ENCODE results near the gene PRRG4.
A peak's percentile ranks its signal among the peaks of the same experiment; 100 is the strongest.
"Not testable (repeated sequence)": the region's sequence is repeated elsewhere in the genome, so short reads cannot be mapped to it uniquely, and the experiment has no call there.

Gene PRRG4

GRCh38 chr11:32884770-32885384 lies 55.1 kb downstream of the PRRG4 start:
- no peak for DNase-seq (ENCODE audit: low spot score)
- TF ChIP-seq, protein P1, sequence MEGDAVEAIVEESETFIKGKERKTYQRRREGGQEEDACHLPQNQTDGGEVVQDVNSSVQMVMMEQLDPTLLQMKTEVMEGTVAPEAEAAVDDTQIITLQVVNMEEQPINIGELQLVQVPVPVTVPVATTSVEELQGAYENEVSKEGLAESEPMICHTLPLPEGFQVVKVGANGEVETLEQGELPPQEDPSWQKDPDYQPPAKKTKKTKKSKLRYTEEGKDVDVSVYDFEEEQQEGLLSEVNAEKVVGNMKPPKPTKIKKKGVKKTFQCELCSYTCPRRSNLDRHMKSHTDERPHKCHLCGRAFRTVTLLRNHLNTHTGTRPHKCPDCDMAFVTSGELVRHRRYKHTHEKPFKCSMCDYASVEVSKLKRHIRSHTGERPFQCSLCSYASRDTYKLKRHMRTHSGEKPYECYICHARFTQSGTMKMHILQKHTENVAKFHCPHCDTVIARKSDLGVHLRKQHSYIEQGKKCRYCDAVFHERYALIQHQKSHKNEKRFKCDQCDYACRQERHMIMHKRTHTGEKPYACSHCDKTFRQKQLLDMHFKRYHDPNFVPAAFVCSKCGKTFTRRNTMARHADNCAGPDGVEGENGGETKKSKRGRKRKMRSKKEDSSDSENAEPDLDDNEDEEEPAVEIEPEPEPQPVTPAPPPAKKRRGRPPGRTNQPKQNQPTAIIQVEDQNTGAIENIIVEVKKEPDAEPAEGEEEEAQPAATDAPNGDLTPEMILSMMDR (IDR thresholded peaks at IDR 0.05; ENCODE audit: extremely low read depth, missing control alignments) = peak; percentile 25

DNA sequence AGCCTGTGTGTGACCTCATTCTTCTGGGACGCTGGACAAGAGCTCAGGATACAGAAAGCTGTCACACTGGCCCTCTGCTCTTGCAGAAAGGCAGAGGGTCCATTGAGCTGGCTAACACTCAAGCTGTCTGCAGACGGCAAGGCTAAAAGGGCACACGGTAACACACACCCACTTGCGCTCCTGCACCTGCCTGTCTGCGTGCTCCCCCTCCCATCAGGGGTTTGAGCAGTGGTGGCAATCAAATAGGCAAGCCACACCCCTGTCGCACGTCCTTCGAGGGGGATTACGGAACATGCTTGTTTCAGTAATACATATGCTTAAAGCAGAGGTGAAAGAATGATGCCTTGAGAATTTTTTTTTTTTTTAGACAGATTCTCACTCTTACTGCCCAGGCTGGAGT lies 55.8 kb downstream of the PRRG4 start:
- DNase-seq (ENCODE audit: low spot score) = no peak
- TF ChIP-seq, protein P1 (IDR thresholded peaks at IDR 0.05; ENCODE audit: extremely low read depth, missing control alignments) = no peak

DNA sequence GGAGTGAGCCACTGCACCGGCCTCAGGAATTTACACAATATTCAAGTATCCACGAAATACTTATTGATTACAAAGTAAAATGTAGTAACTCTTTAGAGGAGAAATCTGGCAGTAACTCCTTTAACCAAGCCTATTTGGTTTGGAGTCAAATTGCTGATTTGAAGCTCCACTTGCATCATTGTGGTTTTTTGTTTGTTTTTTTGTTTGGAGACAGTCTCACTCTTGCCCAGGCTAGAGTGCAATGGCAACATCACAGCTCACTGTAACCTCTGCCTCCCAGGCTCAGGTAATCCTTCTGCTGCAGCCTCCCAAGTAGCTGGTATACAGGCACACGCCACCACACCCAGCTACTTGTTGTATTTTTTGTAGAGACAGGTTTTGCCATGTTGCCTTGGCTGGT lies 56.5 kb downstream of the PRRG4 start:
- TF ChIP-seq, protein P1 (IDR thresholded peaks at IDR 0.05; ENCODE audit: extremely low read depth, missing control alignments) = no peak
- no peak for DNase-seq (ENCODE audit: low spot score)

DNA sequence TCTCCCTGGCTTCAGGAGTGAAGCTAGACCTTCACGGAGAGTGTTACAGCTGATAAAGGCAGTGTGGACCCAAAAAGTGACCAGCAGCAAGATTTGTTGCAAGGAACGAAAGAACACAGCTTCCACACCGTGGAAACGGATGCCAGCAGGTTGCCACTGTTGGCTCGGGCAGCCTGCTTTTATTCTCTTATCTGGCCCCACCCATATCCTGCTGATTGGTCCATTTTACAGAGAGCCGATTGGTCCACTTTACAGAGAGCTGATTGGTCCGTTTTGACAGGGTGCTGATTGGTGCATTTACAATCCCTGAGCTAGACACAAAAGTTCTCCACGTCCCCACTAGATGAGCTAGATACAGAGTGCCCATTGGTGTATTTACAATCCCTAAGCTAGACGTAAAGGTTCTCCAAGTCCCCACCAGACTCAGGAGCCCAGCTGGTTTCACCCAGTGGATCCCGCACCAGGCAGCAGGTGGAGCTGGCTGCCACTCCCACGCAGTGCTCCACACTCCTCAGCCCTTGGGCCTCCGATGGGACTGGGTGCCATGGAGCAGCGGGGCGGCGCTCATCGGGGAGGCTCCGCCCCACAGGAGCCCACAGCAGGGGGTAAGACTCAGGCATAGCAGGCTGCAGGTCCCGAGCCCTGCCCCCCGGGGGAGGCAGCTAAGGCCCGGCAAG lies 58.1 kb downstream of the PRRG4 start:
- DNase-seq (ENCODE audit: low spot score) = not testable (repeated sequence)

DNA sequence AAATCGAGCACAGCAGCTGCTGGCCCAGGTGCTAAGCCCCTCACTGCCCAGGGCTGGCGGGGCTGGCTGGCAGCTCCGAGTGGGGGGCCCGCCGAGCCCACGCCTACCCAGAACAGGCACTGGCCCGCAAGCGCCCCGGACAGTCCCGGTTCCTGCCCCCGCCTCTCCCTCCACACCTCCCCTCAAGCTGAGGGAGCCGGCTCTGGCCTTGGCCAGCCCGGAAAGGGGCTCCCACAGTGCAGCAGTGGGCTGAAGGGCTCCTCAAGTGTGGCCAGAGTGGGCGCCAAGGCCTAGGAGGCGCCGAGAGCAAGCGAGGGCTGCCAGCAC lies 58.6 kb downstream of the PRRG4 start:
- not testable (repeated sequence) for DNase-seq (ENCODE audit: low spot score)

GRCh38 chr11:32888805-32889204 lies 59.1 kb downstream of the PRRG4 start:
- DNase-seq (ENCODE audit: low spot score) = no peak
- TF ChIP-seq, protein P1 (IDR thresholded peaks at IDR 0.05; ENCODE audit: extremely low read depth, missing control alignments) = no peak

- TF ChIP-seq, protein P1 (IDR thresholded peaks at IDR 0.05; ENCODE audit: extremely low read depth, missing control alignments) = no peak
- DNase-seq (ENCODE audit: low spot score) = no peak
Measured at GRCh38 chr11:32890843-32891656, 61.3 kb downstream of the PRRG4 start.

- TF ChIP-seq, protein P1 (IDR thresholded peaks at IDR 0.05; ENCODE audit: extremely low read depth, missing control alignments) = no peak
- peak; percentile 27 for DNase-seq (ENCODE audit: low spot score)
Measured at GRCh38 chr11:32891657-32892354, 62.1 kb downstream of the PRRG4 start.
